OCI-LY7 (cell line): ENCODE results near the gene FAM120B. TPM values are rescaled to one million over a fixed set of nuclear protein-coding genes. Genes with fewer than 3 reads are reported as not detected.

Experiments used
- BruUV-seq: library from RNA; stranded (reverse); fragments of 400-500 nt; replicated peaks from 2 replicates; lab custom pipeline; 2021; lab: Mats Ljungman, UMichigan
- CTCF ChIA-PET: fragments of 300-600 bp; sonication (Branson Sonifier 250); formaldehyde crosslinking; loops from one replicate; lab custom pipeline; 2022; ENCODE audit warnings: antibody characterized with exemption; ENCODE audit not compliant: unreplicated experiment; lab: Charles Lee
- POLR2A ChIA-PET: fragments of 300-600 bp; sonication (Branson Sonifier 250); formaldehyde crosslinking; loops from one replicate; lab custom pipeline; 2022; ENCODE audit warnings: antibody characterized with exemption; lab: Charles Lee
- DNase-seq: peaks from one replicate; pipeline ENCODE4 v3.0.0-alpha.2; 2015; ENCODE audit warnings: low spot score
- H2AFZ ChIP-seq: fragments of 200-600 bp; sonication (generic), shearing (Covaris generic); 2 replicates; pipeline ENCODE4 v1.6.1; 2014; ENCODE audit warnings: mild to moderate bottlenecking, antibody characterized with exemption, low read length, moderate library complexity
- H3K27ac ChIP-seq: fragments of 200-600 bp; sonication (generic); 2 replicates; pipeline ENCODE4 v1.5.1; 2014; ENCODE audit warnings: mixed run types, low read depth, mild to moderate bottlenecking, moderate library complexity, low read length, inconsistent platforms; ENCODE audit not compliant: poor library complexity, severe bottlenecking
- H3K36me3 ChIP-seq: fragments of 200-600 bp; sonication (generic); 2 replicates; pipeline ENCODE4 v1.6.1; 2014; ENCODE audit warnings: mild to moderate bottlenecking, antibody characterized with exemption, low read length, moderate library complexity, mixed read lengths; ENCODE audit not compliant: insufficient read depth
- H3K4me1 ChIP-seq: fragments of 200-600 bp; sonication (generic); 2 replicates; pipeline ENCODE4 v1.5.1; 2014; ENCODE audit warnings: mild to moderate bottlenecking, low read length; ENCODE audit not compliant: insufficient read depth, poor library complexity, severe bottlenecking
- H3K4me2 ChIP-seq: fragments of 200-600 bp; sonication (generic); 2 replicates; pipeline ENCODE4 v1.6.1; 2014; ENCODE audit warnings: mild to moderate bottlenecking, low read length
- H3K4me3 ChIP-seq: fragments of 200-600 bp; sonication (generic); 2 replicates; pipeline ENCODE4 v1.5.1; 2014; ENCODE audit warnings: mild to moderate bottlenecking, low read depth, low read length; ENCODE audit not compliant: poor library complexity, severe bottlenecking
- H3K79me2 ChIP-seq: fragments of 200-600 bp; sonication (generic); 2 replicates; pipeline ENCODE4 v1.6.1; 2016; ENCODE audit warnings: low read depth, mild to moderate bottlenecking, low read length, moderate library complexity, mixed read lengths; ENCODE audit not compliant: insufficient read depth
- H3K9me2 ChIP-seq: fragments of 200-600 bp; sonication (generic); 2 replicates; pipeline ENCODE4 v1.6.1; 2016; ENCODE audit warnings: mild to moderate bottlenecking, low read length, mixed read lengths; ENCODE audit not compliant: insufficient read depth
- H3K9me3 ChIP-seq: fragments of 200-600 bp; sonication (generic); 2 replicates; pipeline ENCODE4 v1.6.1; 2014; ENCODE audit warnings: mild to moderate bottlenecking, mixed run types, low read length, mixed read lengths
- H4K20me1 ChIP-seq: fragments of 200-600 bp; sonication (generic); 2 replicates; pipeline ENCODE4 v1.6.1; 2014; ENCODE audit warnings: mild to moderate bottlenecking, antibody characterized with exemption, low read length, moderate library complexity, mixed read lengths; ENCODE audit not compliant: insufficient read depth
- CTCF ChIP-seq: fragments of 200-600 bp; sonication (generic); conservative IDR thresholded peaks from 2 replicates; pipeline ENCODE4 v1.5.1; 2014; ENCODE audit warnings: mild to moderate bottlenecking, antibody characterized with exemption, low read length, moderate library complexity, mixed read lengths
- EZH2phosphoT487 ChIP-seq: fragments of 200-600 bp; sonication (generic); IDR thresholded peaks from 2 replicates; pipeline ENCODE4 v1.6.1; 2018; ENCODE audit warnings: low read depth, borderline replicate concordance, mild to moderate bottlenecking, mixed run types, antibody characterized with exemption, low read length, moderate library complexity, mixed read lengths
- intact Hi-C: fragments of 100-400 bp; cut with micrococcal nuclease; formaldehyde crosslinking; loops from one replicate; pipeline ENCODE4 v1.10.0; 2022; ENCODE audit not compliant: unreplicated experiment
- total RNA-seq, 2 experiments: library from RNA; depleted of rRNA in 1 of 2; stranded (reverse); fragments of >200 nt in 1 of 2; shearing (Covaris generic) in 1 of 2; gene quantifications; 2 replicates each; pipeline ENCODE4 v1.2.3, GENCODE V29; 2014 to 2022

Gene FAM120B
- total RNA-seq, 2 experiments from 2014 or later: 12.8 to 32.9 TPM

- Histone ChIP-seq H4K20me1 (no peaks in the 10 kb centered on the region), H3K27ac (no peak overlapping the region), H2AFZ (no peak overlapping the region), H3K36me3 (0 out of 2 replicates have a peak, but pooled peaks cover 4% of the 10 kb centered on the region), H3K79me2 (no peaks in the 10 kb centered on the region), H3K4me3 (no peak overlapping the region), H3K4me1 (no peaks in the 10 kb centered on the region), H3K9me3 (no peaks in the 10 kb centered on the region), H3K4me2 (no peak overlapping the region), H3K9me2 (no peaks in the 10 kb centered on the region)
- BruUV-seq: no TSS peak
- intact Hi-C loops: no loop called here
- POLR2A ChIA-PET: interaction anchor here (0.6 kb wide), 1 partner anchor 561 kb away, joined by 3 read pairs; no protein-coding TSS in a partner anchor
- TF ChIP-seq EZH2phosphoT487: no peak
- no peak for TF ChIP-seq CTCF
- CTCF ChIA-PET: no interaction called here
- no peak for DNase-seq
Measured at GRCh38 chr6:170383466-170384035, 77.0 kb downstream of the FAM120B start.

GRCh38 chr6:170385506-170385905 is 78.9 kb downstream of the FAM120B start:
- no peak overlapping the region for H3K4me3 ChIP-seq
- TF ChIP-seq EZH2phosphoT487 (no peak), CTCF (no peak)
- CTCF ChIA-PET: no interaction called here
- H2AFZ ChIP-seq: no peak overlapping the region
- no peaks in the 10 kb centered on the region for H4K20me1 ChIP-seq
- no peak for DNase-seq
- H3K9me2 ChIP-seq: no peaks in the 10 kb centered on the region
- POLR2A ChIA-PET: interaction anchor here (0.6 kb wide), 1 partner anchor 997 kb away, joined by 3 read pairs; no protein-coding TSS in a partner anchor
- H3K4me2 ChIP-seq: no peak overlapping the region
- H3K79me2 ChIP-seq: no peaks in the 10 kb centered on the region
- no TSS peak for BruUV-seq
- H3K27ac ChIP-seq: no peak overlapping the region
- no peaks in the 10 kb centered on the region for H3K4me1 ChIP-seq
- H3K36me3 ChIP-seq: peaks cover 20% of the 10 kb centered on the region
- intact Hi-C loops: no loop called here
- H3K9me3 ChIP-seq: no peaks in the 10 kb centered on the region

- TF ChIP-seq CTCF (no peak), EZH2phosphoT487 (no peak)
- H3K4me3 ChIP-seq: no peak overlapping the region
- no peak overlapping the region for H3K27ac ChIP-seq
- ChIA-PET CTCF (no interaction called here), POLR2A (no interaction called here)
- no peak for DNase-seq
- H3K9me3 ChIP-seq: no peaks in the 10 kb centered on the region
- BruUV-seq: no TSS peak
- no peaks in the 10 kb centered on the region for H4K20me1 ChIP-seq
- no peak overlapping the region for H3K4me2 ChIP-seq
- H3K9me2 ChIP-seq: no peaks in the 10 kb centered on the region
- peaks cover 35% of the 10 kb centered on the region for H3K36me3 ChIP-seq
- no peak overlapping the region for H2AFZ ChIP-seq
- intact Hi-C loops: no loop called here
- no peaks in the 10 kb centered on the region for H3K4me1 ChIP-seq
- H3K79me2 ChIP-seq: no peaks in the 10 kb centered on the region
Measured at GRCh38 chr6:170388113-170388512, 81.6 kb downstream of the FAM120B start.
